Measurements from ENCODE around the gene SLCO4A1. TPM values are rescaled to one million over a fixed set of nuclear protein-coding genes. Genes with fewer than 3 reads are reported as not detected.

Gene SLCO4A1
- total and polyA plus RNA-seq, 2 of the 4 experiments (the other 2 are of a cell fraction), result 0.72 to 1.1 TPM

DNA sequence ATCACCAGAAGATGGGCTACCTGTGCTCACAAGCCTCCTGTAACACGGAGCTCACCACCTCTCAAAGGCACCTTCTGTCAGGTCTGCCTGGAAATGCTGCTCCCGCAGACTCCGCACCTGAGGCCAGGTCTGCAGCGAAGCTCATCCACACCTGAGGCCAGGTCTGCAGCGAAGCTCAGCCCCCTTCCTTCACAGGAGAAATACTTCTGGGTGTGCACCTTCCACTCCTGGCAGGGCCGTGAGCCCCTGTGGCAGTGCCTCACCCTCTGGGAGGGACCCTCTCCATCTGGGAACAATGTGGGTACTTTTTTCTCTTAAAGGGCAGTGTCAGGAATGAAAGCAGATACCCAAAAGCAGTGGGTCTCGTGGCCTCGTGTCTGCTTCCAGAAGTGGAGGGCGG is 1.4 kb upstream of the SLCO4A1 start:
- BruUV-seq (replicated peaks), result no TSS peak
- no peak overlapping the region for H3K56ac ChIP-seq (ENCODE audit: extremely low read depth, insufficient read depth, low read length)
- CTCF ChIA-PET, result no interaction called here

More for the DNA sequence above, 1.4 kb upstream of the SLCO4A1 start:
- H2BK15ac ChIP-seq (ENCODE audit: low read depth, low read length), result no peak overlapping the region
- H3K36me3 ChIP-seq (ENCODE audit: control insufficient read depth, insufficient read depth, low read length), result no peaks in the 10 kb centered on the region
- no peak for TF ChIP-seq POLR2A (IDR thresholded peaks at IDR 0.05; ENCODE audit: low read depth, low read length)
- TF ChIP-seq RFX5 (IDR thresholded peaks at IDR 0.05; ENCODE audit: low read depth, low read length), result no peak
- TF ChIP-seq, protein P1, sequence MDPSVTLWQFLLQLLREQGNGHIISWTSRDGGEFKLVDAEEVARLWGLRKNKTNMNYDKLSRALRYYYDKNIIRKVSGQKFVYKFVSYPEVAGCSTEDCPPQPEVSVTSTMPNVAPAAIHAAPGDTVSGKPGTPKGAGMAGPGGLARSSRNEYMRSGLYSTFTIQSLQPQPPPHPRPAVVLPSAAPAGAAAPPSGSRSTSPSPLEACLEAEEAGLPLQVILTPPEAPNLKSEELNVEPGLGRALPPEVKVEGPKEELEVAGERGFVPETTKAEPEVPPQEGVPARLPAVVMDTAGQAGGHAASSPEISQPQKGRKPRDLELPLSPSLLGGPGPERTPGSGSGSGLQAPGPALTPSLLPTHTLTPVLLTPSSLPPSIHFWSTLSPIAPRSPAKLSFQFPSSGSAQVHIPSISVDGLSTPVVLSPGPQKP (IDR thresholded peaks at IDR 0.05; ENCODE audit: borderline replicate concordance, low read depth, low read length), result no peak
- TF ChIP-seq, protein P2, sequence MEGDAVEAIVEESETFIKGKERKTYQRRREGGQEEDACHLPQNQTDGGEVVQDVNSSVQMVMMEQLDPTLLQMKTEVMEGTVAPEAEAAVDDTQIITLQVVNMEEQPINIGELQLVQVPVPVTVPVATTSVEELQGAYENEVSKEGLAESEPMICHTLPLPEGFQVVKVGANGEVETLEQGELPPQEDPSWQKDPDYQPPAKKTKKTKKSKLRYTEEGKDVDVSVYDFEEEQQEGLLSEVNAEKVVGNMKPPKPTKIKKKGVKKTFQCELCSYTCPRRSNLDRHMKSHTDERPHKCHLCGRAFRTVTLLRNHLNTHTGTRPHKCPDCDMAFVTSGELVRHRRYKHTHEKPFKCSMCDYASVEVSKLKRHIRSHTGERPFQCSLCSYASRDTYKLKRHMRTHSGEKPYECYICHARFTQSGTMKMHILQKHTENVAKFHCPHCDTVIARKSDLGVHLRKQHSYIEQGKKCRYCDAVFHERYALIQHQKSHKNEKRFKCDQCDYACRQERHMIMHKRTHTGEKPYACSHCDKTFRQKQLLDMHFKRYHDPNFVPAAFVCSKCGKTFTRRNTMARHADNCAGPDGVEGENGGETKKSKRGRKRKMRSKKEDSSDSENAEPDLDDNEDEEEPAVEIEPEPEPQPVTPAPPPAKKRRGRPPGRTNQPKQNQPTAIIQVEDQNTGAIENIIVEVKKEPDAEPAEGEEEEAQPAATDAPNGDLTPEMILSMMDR (conservative IDR thresholded peaks at IDR 0.05; ENCODE audit: low read depth, low read length), result no peak
- TF ChIP-seq CEBPB (IDR thresholded peaks at IDR 0.05; ENCODE audit: low read depth, low read length), result no peak
- TF ChIP-seq RAD21 (IDR thresholded peaks at IDR 0.05; ENCODE audit: low read length), result no peak
- TF ChIP-seq NFE2L2 (IDR thresholded peaks at IDR 0.05; ENCODE audit: low read depth, low read length), result no peak
- TF ChIP-seq MAFK (IDR thresholded peaks at IDR 0.05; ENCODE audit: low read depth, low read length), result no peak
- no peak for TF ChIP-seq RCOR1 (IDR thresholded peaks at IDR 0.05; ENCODE audit: insufficient replicate concordance, low read length)
- no peak for TF ChIP-seq MAZ (IDR thresholded peaks at IDR 0.05; ENCODE audit: borderline replicate concordance, low read depth, low read length)
- TF ChIP-seq, protein P3, sequence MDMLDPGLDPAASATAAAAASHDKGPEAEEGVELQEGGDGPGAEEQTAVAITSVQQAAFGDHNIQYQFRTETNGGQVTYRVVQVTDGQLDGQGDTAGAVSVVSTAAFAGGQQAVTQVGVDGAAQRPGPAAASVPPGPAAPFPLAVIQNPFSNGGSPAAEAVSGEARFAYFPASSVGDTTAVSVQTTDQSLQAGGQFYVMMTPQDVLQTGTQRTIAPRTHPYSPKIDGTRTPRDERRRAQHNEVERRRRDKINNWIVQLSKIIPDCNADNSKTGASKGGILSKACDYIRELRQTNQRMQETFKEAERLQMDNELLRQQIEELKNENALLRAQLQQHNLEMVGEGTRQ (IDR thresholded peaks at IDR 0.05; ENCODE audit: low read depth, low read length), result no peak
- TF ChIP-seq BHLHE40 (IDR thresholded peaks at IDR 0.05; ENCODE audit: low read depth, low read length), result no peak
- TF ChIP-seq SMC3 (IDR thresholded peaks at IDR 0.05; ENCODE audit: low read depth, low read length), result no peak
- no peak for TF ChIP-seq MXI1 (IDR thresholded peaks at IDR 0.05; ENCODE audit: borderline replicate concordance, low read depth, low read length)
- no peak for TF ChIP-seq FOS (IDR thresholded peaks at IDR 0.05; ENCODE audit: low read depth, low read length)
- TF ChIP-seq CHD1 (IDR thresholded peaks at IDR 0.05; ENCODE audit: low read depth, low read length), result no peak
- no peak overlapping the region for H4K5ac ChIP-seq (ENCODE audit: low read depth, low read length)
- no peak overlapping the region for H2AK9ac ChIP-seq (replicated peaks; ENCODE audit: low read depth, low read length, poor library complexity)
- no peak overlapping the region for H4K91ac ChIP-seq (ENCODE audit: insufficient read depth, low read depth, low read length)
- in situ Hi-C loops (cut with MboI; ENCODE audit: low sequenced_read_pairs), result no loop called here
- H3K18ac ChIP-seq (ENCODE audit: low read depth, low read length), result no peak overlapping the region
- H3K79me1 ChIP-seq (ENCODE audit: low read depth in 1 of 2, low read length in 2 of 2), result no peaks in the 10 kb centered on the region
- ATAC-seq (ENCODE audit: low read depth) (no peak), DNase-seq (no peak)
- no peak overlapping the region for H3K9ac ChIP-seq (ENCODE audit: low read depth, low read length)
- 83% methylated on average over 4 of the region's 9 CpGs; no CpG with 5 or more reads in 1 of the 2 experiments for WGBS, 2 experiments (ENCODE audit: extremely low coverage in 2 of 2, insufficient read length in 1 of 2)
- peak overlapping the region; percentile 15 for H2AFZ ChIP-seq (replicated peaks; ENCODE audit: low read length, poor library complexity)
- H3K4ac ChIP-seq (ENCODE audit: low read depth, low read length), result no peak overlapping the region
- no peak overlapping the region for H2BK120ac ChIP-seq (ENCODE audit: low read depth, low read length)
- H2BK20ac ChIP-seq (ENCODE audit: low read depth, low read length), result no peak overlapping the region
- H3K9me1 ChIP-seq (ENCODE audit: insufficient read depth, low read length), result 0 out of 2 replicates have a peak, but pooled peaks cover 3% of the 10 kb centered on the region
- POLR2A ChIA-PET (ENCODE audit: unreplicated experiment), result no interaction called here
- no peaks in the 10 kb centered on the region for H4K20me1 ChIP-seq (ENCODE audit: insufficient read depth, low read length)
- no peak overlapping the region for H2BK5ac ChIP-seq (ENCODE audit: low read depth, low read length, poor library complexity, severe bottlenecking)
- no peak overlapping the region for H3K4me2 ChIP-seq (ENCODE audit: low read depth, low read length)
- H3K27me3 ChIP-seq (ENCODE audit: control insufficient read depth, insufficient read depth, low read length), result peaks cover 68% of the 10 kb centered on the region
- peaks cover 1% of the 10 kb centered on the region; the same call in 1 of the 2 replicates for H3K4me1 ChIP-seq (ENCODE audit: control insufficient read depth, insufficient read depth, low read length)
- no peak overlapping the region for H3K14ac ChIP-seq (replicated peaks; ENCODE audit: low read depth, low read length)
- no peak overlapping the region for H3K4me3 ChIP-seq (ENCODE audit: insufficient read depth, low read depth, low read length)
- H3K9me3 ChIP-seq (ENCODE audit: control insufficient read depth, insufficient read depth, low read length), result no peaks in the 10 kb centered on the region
- no peak overlapping the region for H3K23ac ChIP-seq (ENCODE audit: low read depth, low read length)
- H4K8ac ChIP-seq (ENCODE audit: low read depth in 2 of 2, low read length in 2 of 2), result no peak overlapping the region
- dilution Hi-C loops (cut with HindIII; ENCODE audit: low sequenced_read_pairs, unreplicated experiment), result no loop called here
- H2AK5ac ChIP-seq (ENCODE audit: low read depth, low read length), result no peak overlapping the region
- H3K27ac ChIP-seq (ENCODE audit: insufficient read depth, low read length), result no peak overlapping the region
- intact Hi-C loops (cut with micrococcal nuclease), result no loop called here

All from IMR-90 (cell line).